ENCODE measurements around the gene TMF1. TPM values are rescaled to one million over a fixed set of nuclear protein-coding genes. Genes with fewer than 3 reads are reported as not detected.

TMF1 gene
- total RNA-seq: 16.7 and 18.7 TPM in 2 replicates

GRCh38 chr3:69051756-69052471, at the start of gene TMF1:
Gene TMF1, minus strand, starts transcription at chr3:69052333. Its CDS starts 247 bp downstream, at chr3:69052086.

GRCh38 chr3:69084326-69085167, 32.4 kb upstream of the TMF1 start, which contains the start of gene ARL6IP5:
Gene ARL6IP5, plus strand, starts transcription at chr3:69084937. Its CDS starts 111 bp downstream, at chr3:69085048.

GRCh38 chr3:69080233-69080920, 28.2 kb upstream of the TMF1 start, which contains the start of gene UBA3:
Gene UBA3, minus strand, starts transcription at chr3:69080365. Its CDS starts 12 bp downstream, at chr3:69080353.

GRCh38 chr3:69013253-69014021, 38.7 kb downstream of the TMF1 start, which contains the start of gene EOGT:
Gene EOGT, minus strand, starts transcription at chr3:69013684. Its CDS starts 3,838 bp downstream, at chr3:69009846.

Other genes starting within 250 kb of the TMF1 start
- gene TAFA4, start 119.8 kb downstream of the TMF1 start, total RNA-seq: not detected in 2 replicates
- 20.9 and 33.0 TPM in 2 replicates for gene EOGT, start 38.6 kb downstream of the TMF1 start, total RNA-seq
- gene UBA3, start 28.0 kb upstream of the TMF1 start, total RNA-seq: 53.5 and 58.5 TPM in 2 replicates
- gene ARL6IP5, start 32.6 kb upstream of the TMF1 start, total RNA-seq: 84.0 and 88.2 TPM in 2 replicates
- gene LMOD3, start 70.3 kb upstream of the TMF1 start, total RNA-seq: not detected in 2 replicates

Data from airway epithelial cell (primary cell).